GM18870 (cell line): ENCODE data around the gene TLR9.
"Not testable (repeated sequence)": the region's sequence is repeated elsewhere in the genome, so short reads cannot be mapped to it uniquely, and the experiment has no call there.

ENCODE experiments used
- ATAC-seq: cut with Tn5 transposase; IDR thresholded peaks from one replicate; pipeline ENCODE4 v1.9.1; 2021; ENCODE audit warnings: moderate library complexity; ENCODE audit not compliant: unreplicated experiment

TLR9 gene, protein sequence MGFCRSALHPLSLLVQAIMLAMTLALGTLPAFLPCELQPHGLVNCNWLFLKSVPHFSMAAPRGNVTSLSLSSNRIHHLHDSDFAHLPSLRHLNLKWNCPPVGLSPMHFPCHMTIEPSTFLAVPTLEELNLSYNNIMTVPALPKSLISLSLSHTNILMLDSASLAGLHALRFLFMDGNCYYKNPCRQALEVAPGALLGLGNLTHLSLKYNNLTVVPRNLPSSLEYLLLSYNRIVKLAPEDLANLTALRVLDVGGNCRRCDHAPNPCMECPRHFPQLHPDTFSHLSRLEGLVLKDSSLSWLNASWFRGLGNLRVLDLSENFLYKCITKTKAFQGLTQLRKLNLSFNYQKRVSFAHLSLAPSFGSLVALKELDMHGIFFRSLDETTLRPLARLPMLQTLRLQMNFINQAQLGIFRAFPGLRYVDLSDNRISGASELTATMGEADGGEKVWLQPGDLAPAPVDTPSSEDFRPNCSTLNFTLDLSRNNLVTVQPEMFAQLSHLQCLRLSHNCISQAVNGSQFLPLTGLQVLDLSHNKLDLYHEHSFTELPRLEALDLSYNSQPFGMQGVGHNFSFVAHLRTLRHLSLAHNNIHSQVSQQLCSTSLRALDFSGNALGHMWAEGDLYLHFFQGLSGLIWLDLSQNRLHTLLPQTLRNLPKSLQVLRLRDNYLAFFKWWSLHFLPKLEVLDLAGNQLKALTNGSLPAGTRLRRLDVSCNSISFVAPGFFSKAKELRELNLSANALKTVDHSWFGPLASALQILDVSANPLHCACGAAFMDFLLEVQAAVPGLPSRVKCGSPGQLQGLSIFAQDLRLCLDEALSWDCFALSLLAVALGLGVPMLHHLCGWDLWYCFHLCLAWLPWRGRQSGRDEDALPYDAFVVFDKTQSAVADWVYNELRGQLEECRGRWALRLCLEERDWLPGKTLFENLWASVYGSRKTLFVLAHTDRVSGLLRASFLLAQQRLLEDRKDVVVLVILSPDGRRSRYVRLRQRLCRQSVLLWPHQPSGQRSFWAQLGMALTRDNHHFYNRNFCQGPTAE

DNA sequence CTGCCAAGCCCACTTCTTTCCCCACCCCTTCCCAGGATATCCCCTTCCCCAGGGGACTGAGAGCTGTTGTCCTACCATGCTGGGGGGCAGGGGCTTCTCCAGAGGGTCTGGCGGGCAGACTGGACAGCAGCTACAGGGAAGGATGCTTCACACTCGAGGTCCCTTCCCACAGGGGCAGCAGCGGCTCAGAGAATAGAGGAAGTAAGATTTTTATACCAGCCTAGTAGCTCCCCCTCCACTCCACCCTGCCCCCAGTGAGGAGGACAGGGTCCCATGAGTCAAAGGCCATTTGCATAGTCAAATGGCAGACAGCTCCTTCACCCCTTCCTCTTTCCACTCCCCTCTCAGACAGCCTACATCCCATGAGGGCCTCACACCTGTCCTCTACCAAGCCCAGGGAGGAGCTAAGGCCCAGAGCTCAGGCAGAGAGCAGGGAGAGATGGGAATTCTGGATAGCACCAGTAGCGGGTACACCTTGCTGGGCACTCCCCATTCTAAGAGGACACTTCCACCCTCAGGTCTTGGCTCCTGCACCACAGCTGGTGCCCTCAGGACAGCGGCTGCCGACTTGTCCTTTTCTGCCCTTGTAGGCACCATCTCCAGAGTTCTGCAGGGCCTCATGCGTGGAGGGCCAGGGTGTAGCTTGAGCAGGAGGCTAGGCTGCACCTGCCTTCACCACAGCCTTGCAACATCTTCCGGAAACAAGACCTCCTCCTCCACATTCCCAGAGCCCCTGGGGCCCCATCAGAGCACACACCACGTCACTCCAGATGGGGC is at the start of gene TLR9:
Gene TLR9, minus strand, starts transcription at position 194 of the 777 bp plus-strand sequence. Its CDS starts 116 bp downstream, at position 78.
- peak; percentile 60 for ATAC-seq

DNA sequence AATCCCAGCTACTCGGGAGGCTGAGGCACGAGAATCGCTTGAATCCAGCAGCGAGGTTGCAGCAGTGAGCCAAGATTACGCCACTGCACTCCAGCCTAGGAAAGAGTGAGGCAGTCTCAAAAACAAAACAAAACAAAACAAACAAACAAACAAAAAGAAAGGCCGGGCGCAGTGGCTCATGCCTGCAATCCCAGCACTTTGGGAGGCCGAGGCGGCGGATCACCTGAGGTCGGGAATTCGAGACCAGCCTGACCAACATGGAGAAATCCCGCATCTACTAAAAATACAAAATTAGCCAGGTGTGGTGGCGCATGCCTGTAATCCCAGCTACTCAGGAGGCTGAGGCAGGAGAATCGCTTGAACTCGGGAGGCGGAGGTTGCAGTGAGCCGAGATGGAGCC is 49.3 kb upstream of the TLR9 start:
- not testable (repeated sequence) for ATAC-seq

DNA sequence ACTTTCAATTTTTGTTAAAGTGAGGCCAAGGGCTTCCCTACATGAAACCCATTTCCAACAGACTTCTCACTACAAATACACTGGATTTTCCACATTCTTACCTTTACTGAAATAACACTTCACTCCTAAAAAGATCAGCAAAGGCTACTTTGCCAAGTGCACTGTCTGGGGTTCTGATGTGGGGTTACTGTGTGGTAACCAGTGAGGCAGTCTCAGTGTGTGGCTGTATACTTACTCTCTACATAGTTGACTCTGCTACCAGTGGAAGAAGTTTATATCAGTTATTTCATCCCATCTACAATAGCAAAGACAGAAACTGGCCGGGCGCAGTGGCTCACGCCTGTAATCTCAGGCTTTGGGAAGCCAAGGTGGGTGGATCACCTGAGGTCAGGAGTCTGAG is 47.4 kb upstream of the TLR9 start:
- no peak for ATAC-seq

DNA sequence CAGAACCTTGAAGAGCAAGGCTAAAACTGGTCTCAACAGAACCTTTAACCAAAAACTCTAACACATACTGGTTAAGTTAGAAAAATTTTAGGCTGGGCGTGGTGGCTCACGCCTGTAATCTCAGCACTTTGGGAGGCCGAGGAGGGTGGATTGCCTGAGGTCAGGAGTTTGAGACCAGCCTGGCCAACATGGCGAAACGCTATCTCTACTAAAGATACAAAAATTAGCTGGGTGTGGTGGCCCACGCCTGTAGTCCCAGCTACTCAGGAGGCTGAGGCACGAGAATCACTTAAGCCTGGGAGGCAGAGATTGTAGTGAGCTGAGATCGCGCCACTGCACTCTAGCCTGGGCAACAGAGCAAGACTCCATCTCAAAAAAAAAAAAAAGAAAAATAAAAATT is 46.7 kb upstream of the TLR9 start:
- not testable (repeated sequence) for ATAC-seq

DNA sequence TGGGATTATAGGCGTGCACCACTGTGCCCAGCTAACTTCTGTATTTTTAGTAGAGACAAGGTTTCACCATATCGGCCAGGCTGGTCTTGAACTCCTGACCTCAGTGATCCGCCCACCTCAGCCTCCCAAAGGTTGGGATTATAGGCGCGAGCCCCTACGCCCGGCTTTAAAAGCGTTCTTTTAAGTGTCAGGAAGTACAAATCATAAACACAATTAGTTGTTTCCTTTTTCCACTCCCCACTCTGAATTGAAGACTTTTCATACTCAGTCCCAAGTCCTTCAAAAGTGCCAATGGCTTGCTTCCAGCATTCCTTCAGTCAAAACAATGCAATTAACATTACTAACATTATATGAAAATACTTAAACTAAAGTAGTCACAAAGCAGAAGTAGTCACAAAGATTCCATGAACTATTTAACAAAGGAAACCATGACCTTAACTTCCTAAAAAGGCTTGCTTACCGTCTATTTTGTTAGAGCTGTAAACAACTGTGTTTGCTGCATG is 44.9 kb upstream of the TLR9 start:
- ATAC-seq: no peak

DNA sequence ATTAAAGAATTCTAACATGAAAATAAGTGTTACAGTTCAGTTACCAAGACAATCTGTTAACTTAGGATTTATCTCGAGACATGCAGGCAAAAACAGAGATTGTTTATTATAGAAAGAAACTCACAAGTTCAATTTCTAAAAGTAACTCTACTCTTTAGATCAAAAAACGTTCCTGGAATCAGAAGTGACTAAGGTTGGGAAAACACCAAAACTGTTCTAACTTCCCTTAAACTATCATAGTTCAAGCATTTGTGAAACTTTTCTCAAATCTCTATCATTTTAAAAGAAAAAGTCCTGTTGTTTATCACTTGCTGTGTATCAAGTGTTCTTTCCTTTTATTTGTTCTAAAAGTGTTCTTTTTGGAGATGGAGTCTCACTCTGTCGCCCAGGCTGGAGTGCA is 44.3 kb upstream of the TLR9 start:
- no peak for ATAC-seq

DNA sequence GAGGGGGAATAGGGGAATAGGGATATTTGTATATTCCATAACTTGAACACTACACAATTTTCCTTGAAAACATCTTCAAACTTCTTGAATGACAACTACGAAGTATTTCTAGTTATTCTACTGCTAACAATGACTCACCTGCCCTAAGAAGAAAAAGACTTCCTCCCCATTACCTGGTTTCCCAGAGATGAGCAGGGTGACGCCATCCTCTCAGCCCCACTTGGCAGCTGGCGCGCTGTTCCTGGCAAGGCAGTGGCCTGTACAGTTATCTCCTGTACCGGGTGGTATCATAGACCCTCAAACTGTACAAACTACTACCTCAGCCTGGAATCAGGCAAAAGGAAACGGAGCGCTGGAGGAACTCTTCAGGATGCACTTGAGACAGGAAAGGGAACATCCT is 42.6 kb upstream of the TLR9 start:
- no peak for ATAC-seq

DNA sequence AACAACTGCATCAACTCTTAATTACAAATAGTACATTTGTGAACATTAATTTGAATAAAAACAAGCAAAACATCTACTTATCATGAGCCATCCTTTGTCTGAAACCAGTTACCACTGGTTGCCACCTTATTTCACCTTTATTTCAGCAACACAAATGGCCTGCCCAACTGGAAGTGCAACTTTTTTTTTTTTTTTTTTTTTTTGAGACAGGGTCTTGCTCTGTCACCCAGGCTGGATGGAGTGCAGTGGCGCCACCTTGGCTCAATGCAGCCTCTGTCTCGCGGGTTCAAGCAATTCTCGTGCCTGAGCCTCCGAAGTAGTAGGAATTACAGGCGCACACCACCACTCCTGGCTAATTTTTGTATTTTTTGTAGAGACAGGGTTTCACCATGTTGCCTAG is 39.9 kb upstream of the TLR9 start:
- no peak for ATAC-seq

DNA sequence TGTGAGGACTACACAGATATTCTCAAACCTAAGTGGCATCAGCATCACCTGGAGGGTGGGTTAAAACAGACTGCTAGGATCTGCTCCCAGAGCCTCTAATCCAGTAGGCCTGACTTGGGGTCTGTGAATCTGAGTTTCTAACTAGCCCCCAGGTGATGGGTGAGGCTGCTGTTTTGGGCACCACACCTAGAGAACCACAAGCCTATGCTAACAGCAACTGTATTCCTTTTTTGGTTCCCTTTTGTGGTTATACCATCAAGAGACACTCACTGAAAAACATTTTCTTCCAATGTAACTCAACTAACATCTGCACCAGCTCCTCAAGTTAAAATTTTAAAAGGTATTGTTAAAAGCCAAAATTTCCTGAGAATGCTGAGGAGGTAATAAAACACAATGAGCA is 37.0 kb upstream of the TLR9 start:
- ATAC-seq: no peak

DNA sequence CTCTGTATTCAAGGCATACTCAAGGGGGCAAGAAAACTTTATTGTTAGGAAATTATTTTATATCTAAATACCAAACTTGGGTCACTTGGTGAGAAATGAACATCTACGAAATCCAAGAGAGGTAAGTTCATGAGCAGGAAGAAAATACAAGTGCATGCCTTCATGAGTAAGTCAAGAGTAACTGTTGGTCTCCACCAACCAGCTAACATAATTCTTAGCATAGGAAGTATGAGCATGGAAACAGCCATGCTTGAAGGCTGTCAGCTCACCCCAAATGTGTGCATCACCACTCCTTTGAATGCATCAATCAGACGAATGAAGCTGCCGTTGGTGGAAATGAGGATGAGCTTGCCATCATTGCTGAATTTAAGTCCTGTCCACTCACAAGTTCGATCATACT is 34.0 kb upstream of the TLR9 start:
- no peak for ATAC-seq

DNA sequence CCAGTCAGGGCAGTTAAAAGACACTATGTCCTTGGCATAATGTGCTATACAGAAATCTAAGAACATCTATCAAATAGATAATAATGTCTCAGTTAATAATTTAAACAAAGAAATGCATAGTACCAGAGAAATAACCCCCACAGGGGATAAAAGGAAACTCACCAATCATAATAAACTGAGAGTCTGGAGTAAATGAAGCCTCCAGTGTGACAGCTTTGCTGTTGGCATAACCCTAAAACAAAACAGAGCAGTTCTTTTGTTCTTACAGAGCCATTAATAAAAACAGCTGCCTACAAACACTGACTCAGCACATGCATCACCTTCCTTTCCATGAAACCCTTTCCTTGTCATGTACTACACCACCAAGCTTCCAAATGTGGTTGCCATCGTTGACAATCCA is 33.6 kb upstream of the TLR9 start:
- no peak for ATAC-seq

DNA sequence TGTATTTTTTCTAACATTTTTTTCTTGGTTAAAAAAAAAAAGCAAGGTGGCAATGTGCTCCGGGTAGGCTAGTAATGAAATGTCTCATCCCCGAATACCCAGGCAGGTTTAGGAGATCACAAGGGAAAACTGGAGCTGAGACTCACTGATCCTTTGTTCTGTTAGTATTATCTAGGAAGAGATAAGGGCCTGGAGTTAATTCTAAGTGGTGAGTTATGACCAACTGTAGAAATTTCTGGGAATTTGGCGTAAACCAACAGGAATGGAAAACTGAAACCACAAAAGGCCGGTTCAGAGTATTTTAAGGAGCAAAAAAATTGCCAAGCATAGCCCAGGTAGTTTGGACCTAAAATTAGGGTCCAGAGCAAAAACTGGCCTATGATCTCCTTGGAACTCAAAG is 32.5 kb upstream of the TLR9 start:
- ATAC-seq: no peak

DNA sequence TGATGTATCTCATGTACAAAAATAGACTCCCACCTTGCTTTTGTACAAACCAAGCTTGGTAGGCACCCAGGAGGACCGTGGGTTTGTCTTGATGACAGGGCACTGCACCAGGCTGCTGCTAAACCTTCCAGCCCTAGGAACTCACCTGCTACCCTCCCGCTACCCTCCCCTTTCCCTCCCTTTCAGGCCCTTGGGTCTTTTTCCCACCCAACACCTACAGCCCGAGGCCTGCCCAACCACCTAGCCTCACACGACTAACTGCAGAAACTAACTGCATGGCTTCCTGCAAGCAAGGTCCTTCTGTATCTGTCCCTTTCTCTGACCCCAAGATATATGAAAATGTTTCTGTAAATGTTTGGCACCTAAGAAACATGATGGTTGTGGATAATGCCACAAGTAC is 31.2 kb upstream of the TLR9 start:
- ATAC-seq: no peak

DNA sequence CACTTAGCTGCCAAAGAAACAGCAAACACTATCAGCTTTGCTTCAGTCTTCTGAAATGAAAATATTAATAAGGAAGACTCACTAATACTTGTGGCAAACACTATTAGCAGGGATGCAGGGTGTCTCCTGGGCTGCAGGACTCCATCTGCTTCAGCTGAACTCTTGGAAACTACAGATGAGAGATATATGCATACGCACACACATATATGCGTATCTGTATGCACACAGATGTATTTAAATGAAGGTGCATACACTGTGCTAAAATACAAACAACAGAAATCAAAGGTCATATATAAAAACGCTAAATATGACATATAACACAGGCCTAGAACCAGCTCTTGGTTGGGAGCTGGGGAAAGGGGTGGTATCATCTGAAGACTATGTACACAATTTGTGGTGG is 30.7 kb upstream of the TLR9 start:
- no peak for ATAC-seq

DNA sequence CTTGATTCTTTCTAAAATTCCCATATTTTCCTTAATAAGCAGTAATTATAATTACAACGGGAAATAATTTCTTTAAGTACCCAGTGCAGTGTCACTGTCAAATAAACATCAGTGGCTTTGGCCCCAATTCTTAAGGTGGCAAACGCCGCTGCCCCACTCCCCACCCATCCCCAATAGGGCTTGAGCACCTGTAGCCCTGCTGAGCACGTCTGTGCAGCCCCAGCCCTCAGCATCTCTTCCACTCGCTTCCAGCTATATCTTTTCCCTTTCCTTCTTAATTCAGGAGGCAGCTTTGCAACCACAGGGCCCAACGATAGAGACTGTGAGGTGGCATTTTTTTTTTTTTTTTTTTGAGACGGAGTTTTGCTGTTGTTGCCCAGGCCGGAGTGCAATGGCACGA is 29.2 kb upstream of the TLR9 start:
- ATAC-seq: no peak

DNA sequence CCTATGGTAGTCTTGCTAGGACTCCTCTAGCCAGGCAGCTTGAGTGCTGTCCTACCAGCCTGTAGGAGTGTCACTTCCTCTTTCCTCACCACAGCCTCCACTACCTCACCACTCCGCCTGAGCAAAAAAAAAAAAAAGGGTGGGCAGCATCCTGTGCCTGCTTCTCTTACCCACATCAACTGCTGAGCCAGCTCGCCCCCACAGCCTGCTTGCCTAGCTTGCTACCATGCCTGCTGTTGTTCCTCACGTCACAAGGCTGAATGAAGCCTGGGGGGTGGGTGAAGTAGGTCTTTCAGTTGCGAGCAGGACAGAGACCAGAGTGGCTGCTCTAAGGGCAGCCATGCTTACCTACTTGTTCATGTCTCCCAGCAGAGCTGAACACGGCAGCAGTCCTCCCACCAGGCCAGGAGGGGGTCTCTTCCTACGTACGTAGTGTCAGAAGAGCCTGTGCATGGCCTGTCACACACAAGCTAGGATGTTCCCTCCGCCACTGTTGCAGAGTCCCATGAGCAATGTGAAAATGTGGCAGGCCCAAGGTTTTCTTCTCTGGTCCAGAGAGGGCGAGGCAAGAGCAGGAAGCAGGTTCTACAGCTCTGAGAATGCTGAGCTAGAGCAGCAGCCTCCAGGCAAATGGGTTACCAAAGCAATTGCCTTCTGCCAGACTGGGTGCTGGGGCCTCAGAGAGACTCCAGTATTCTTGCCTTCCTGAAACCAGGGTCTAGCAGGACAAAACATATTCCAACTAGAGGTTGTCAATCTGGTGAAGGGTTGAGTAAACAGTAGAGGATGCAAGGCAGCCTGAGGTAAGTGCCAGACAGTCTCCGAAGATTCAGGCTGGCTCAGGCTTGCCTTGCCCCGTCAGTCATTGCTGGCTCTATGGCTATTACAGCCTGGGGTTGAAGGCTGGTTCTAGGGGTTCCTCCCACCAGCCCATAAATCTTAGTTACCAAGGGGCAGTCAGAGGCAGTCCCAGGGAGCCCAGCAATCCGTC is 28.2 kb upstream of the TLR9 start:
- peak; percentile 83 for ATAC-seq

DNA sequence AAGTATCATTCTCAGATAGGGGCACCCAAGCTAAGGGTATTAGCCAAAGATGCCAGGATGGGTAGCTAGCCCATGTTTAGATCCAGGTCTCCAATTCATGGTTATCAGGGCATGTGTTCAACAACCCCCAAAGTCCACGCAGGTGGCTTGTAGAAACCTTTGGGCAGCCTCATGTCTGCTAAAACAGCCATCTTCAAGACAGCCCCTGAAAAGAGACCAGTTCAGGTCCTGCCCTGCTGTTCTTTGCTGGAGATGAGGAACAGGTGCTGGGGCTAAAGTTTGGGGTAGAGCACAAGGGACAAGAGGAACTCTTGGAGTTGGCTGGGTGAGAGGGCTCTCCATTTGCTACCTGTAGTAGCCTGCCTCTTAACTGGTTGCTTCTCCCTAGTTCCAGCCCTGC is 24.7 kb upstream of the TLR9 start:
- no peak for ATAC-seq

DNA sequence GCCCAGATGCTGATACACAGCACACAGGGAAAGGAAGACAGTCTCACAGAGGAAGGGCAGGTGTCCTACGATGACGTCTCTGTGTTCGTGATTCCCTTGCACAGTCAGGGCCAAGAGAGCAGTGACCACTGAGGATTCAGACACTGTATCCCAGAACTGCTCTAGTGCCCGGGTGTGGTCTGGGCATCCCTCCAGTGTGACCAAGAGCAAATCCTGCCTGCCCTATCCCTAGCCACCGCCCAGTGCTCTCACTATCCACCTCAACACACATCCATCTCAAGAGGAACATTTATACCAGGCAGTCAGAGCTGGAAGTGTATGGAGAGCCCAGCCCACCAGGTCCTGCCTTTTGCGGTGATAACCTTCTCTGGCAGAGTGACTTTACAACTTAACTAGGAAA is 24.2 kb upstream of the TLR9 start:
- no peak for ATAC-seq

DNA sequence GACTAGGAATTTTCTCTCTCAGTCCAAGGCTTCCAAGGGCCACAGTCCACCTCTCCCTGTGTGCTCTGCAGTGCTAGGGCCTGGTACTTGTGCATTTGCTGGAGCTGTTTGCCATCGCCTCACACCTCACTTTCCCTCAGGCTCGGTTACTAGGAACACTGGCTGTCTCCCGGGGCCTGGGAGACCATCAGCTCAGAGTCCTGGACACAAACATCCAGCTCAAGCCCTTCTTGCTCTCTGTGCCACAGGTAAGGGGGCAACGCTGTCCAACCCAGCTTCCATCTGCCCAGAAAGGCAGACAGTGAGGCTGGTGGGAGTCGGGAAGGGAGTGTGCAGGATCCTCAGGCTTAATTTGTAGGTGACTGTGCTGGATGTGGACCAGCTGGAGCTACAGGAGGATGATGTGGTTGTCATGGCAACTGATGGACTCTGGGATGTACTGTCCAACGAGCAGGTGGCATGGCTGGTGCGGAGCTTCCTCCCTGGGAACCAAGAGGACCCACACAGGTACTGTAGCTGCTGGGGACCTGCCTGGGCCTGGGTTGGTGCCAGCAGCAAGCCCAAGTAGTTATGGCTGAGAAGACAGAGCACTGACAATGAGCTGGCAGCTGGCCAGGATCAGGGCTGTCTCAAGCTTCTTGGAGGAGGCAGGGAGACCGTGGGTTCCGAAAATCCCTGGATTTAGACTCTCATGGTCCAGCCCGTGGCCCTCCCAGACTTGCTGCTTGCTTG is 23.5 kb upstream of the TLR9 start:
- ATAC-seq: no peak
